Caco-2 (cell line): ENCODE measurements around the gene CLDN9. TPM values are rescaled to one million over a fixed set of nuclear protein-coding genes. Genes with fewer than 3 reads are reported as not detected.

ENCODE experiments used
- BruUV-seq: library from RNA; stranded (reverse); fragments of 400-500 nt; replicated peaks from 2 replicates; lab custom pipeline; 2021; lab: Mats Ljungman, UMichigan
- CTCF ChIA-PET: fragments of 300-600 bp; sonication (Branson Sonifier 250); formaldehyde crosslinking; loops from one replicate; lab custom pipeline; 2022; ENCODE audit warnings: antibody characterized with exemption; lab: Charles Lee
- POLR2A ChIA-PET: fragments of 300-600 bp; sonication (Branson Sonifier 250); formaldehyde crosslinking; loops from one replicate; lab custom pipeline; 2022; ENCODE audit warnings: antibody characterized with exemption; lab: Charles Lee
- DNase-seq, 2 experiments: peaks; one replicate each; pipeline versions ENCODE4 v3.0.0 to v3.0.0-alpha.2; 2020 to 2022
- H3K27me3 ChIP-seq: replicated peaks from 2 replicates; pipeline ENCODE4 v1.6.0; 2011; ENCODE audit warnings: low read length; ENCODE audit not compliant: control insufficient read depth, insufficient read depth
- H3K36me3 ChIP-seq: 2 replicates; pipeline ENCODE4 v1.5.1; 2011; ENCODE audit warnings: low read length; ENCODE audit not compliant: control insufficient read depth, insufficient read depth
- H3K4me1 ChIP-seq: fragments of 250-450 bp; sonication (Bioruptor Pico); 2 replicates; pipeline ENCODE4 v1.5.1; 2020; ENCODE audit warnings: mild to moderate bottlenecking
- H3K4me3 ChIP-seq: 2 replicates; pipeline ENCODE4 v1.5.1; 2011; ENCODE audit warnings: low read depth, mild to moderate bottlenecking, control low read depth, low read length
- H3K9me3 ChIP-seq: fragments of 250-450 bp; sonication (Bioruptor Pico); 2 replicates; pipeline ENCODE4 v1.5.1; 2020; ENCODE audit warnings: mild to moderate bottlenecking, moderate library complexity
- H3K27ac Mint-ChIP-seq: one replicate; pipeline ENCODE4 v1.8.0; 2022; ENCODE audit warnings: mixed read lengths; ENCODE audit not compliant: unreplicated experiment
- H3K27me3 Mint-ChIP-seq: one replicate; pipeline ENCODE4 v1.8.0; 2022; ENCODE audit warnings: mixed read lengths; ENCODE audit not compliant: insufficient read depth, unreplicated experiment
- H3K36me3 Mint-ChIP-seq: one replicate; pipeline ENCODE4 v1.8.0; 2022; ENCODE audit warnings: mild to moderate bottlenecking, mixed read lengths; ENCODE audit not compliant: insufficient read depth, unreplicated experiment
- H3K4me1 Mint-ChIP-seq: one replicate; pipeline ENCODE4 v1.8.0; 2022; ENCODE audit warnings: low read depth, mixed read lengths; ENCODE audit not compliant: unreplicated experiment
- H3K4me3 Mint-ChIP-seq: one replicate; pipeline ENCODE4 v1.8.0; 2022; ENCODE audit warnings: mild to moderate bottlenecking, moderate library complexity, mixed read lengths; ENCODE audit not compliant: unreplicated experiment
- H3K9me3 Mint-ChIP-seq: one replicate; pipeline ENCODE4 v1.8.0; 2022; ENCODE audit warnings: mixed read lengths; ENCODE audit not compliant: unreplicated experiment
- intact Hi-C: fragments of 100-400 bp; cut with micrococcal nuclease; formaldehyde crosslinking; loops from one replicate; pipeline ENCODE4 v1.10.0; 2022; ENCODE audit not compliant: unreplicated experiment
- total RNA-seq: library from RNA; stranded (reverse); gene quantifications from 2 replicates; pipeline ENCODE4 v1.2.3, GENCODE V29; 2022
- TF ChIP-seq, protein P1 (sequence below), 2 experiments: fragments of 200-600 bp in 1 of 2; IDR thresholded peaks; 1 replicate in 1 of 2; 2 replicates in 1 of 2; pipeline versions ENCODE4 v1.5.1 to v1.8.0; 2011 to 2022; ENCODE audit warnings: antibody characterized with exemption in 1 of 2, control low read depth in 1 of 2, inconsistent platforms in 1 of 2, low read depth in 1 of 2, low read length in 1 of 2, mild to moderate bottlenecking in 1 of 2, moderate library complexity in 1 of 2; ENCODE audit not compliant: insufficient read depth in 1 of 2, severe bottlenecking in 1 of 2, unreplicated experiment in 1 of 2

Gene CLDN9
- total RNA-seq, 1 experiment from 2014 or later = 0.79 TPM

DNA sequence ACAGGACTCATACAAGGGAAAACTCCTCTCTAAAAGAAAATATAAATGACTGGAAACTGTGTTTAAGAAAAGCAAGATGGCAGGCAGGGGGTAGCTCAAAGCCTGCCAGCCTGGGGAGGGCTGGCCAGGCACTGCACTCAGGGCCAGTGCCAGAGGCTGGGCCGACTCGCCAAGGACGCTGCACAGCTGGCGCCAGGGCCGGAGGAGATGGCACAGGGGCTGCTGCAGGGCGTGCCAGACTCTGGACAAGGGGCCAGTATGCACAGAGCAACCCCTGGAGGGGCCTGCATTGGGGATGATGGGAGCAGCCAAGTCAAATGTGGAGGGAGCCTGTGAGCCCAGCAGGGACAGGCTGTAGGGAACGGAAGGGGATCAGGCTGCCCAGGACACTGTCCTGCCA, 36.5 kb upstream of the CLDN9 start:
- TF ChIP-seq, protein P1, sequence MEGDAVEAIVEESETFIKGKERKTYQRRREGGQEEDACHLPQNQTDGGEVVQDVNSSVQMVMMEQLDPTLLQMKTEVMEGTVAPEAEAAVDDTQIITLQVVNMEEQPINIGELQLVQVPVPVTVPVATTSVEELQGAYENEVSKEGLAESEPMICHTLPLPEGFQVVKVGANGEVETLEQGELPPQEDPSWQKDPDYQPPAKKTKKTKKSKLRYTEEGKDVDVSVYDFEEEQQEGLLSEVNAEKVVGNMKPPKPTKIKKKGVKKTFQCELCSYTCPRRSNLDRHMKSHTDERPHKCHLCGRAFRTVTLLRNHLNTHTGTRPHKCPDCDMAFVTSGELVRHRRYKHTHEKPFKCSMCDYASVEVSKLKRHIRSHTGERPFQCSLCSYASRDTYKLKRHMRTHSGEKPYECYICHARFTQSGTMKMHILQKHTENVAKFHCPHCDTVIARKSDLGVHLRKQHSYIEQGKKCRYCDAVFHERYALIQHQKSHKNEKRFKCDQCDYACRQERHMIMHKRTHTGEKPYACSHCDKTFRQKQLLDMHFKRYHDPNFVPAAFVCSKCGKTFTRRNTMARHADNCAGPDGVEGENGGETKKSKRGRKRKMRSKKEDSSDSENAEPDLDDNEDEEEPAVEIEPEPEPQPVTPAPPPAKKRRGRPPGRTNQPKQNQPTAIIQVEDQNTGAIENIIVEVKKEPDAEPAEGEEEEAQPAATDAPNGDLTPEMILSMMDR (IDR thresholded peaks at IDR 0.05; ENCODE audit: insufficient read depth in 1 of 2, low read depth in 1 of 2, low read length in 1 of 2, severe bottlenecking in 1 of 2, unreplicated experiment in 1 of 2) = no peak
- H3K4me1 ChIP-seq = peaks cover 8% of the 10 kb centered on the region
- H3K27me3 Mint-ChIP-seq = no peaks in the 10 kb centered on the region
- no peaks in the 10 kb centered on the region for H3K9me3 Mint-ChIP-seq
- no peak for DNase-seq
- H3K9me3 ChIP-seq = no peaks in the 10 kb centered on the region
- BruUV-seq = no TSS peak
- peaks cover 42% of the 10 kb centered on the region for H3K36me3 Mint-ChIP-seq
- H3K4me1 Mint-ChIP-seq = no peaks in the 10 kb centered on the region
- CTCF ChIA-PET = no interaction called here
- H3K4me3 Mint-ChIP-seq = no peak overlapping the region
- H3K27ac Mint-ChIP-seq = no peak overlapping the region
- POLR2A ChIA-PET = no interaction called here
- intact Hi-C loops = no loop called here
- no peaks in the 10 kb centered on the region; the same call in 1 of the 2 replicates for H3K36me3 ChIP-seq
- H3K27me3 ChIP-seq = no peaks in the 10 kb centered on the region
- H3K4me3 ChIP-seq = no peak overlapping the region

DNA sequence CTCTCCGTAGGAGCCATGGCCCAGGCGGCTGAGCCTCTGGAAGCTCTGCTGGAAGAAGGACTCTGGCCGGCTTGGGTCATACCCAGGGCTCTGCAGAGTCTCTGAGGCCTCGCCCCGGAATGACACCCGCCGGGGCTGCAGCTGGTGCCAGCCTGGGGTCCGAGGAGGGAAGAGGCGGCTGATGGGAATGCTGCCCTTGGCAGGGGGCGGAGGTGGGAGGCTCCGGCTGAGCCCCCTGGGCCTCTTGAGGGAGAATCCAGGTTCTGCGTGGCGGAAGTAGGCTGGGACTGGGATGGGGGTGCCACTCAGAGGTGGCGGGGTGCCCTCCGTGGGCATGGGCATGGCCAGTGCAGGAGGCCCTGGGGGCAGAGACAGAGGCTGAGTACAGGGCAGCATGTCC, 36.0 kb upstream of the CLDN9 start:
- Mint-ChIP-seq H3K9me3 (no peaks in the 10 kb centered on the region), H3K4me1 (no peaks in the 10 kb centered on the region), H3K4me3 (no peak overlapping the region), H3K27me3 (no peaks in the 10 kb centered on the region), H3K27ac (no peak overlapping the region), H3K36me3 (peaks cover 39% of the 10 kb centered on the region)
- Histone ChIP-seq H3K27me3 (no peaks in the 10 kb centered on the region), H3K4me1 (peaks cover 11% of the 10 kb centered on the region), H3K36me3 (no peaks in the 10 kb centered on the region; the same call in 1 of the 2 replicates), H3K4me3 (no peak overlapping the region), H3K9me3 (no peaks in the 10 kb centered on the region)
- ChIA-PET POLR2A (no interaction called here), CTCF (no interaction called here)
- no TSS peak for BruUV-seq
- intact Hi-C loops = no loop called here
- TF ChIP-seq, protein P1 (IDR thresholded peaks at IDR 0.05; ENCODE audit: insufficient read depth in 1 of 2, low read depth in 1 of 2, low read length in 1 of 2, severe bottlenecking in 1 of 2, unreplicated experiment in 1 of 2) = no peak
- no peak for DNase-seq

DNA sequence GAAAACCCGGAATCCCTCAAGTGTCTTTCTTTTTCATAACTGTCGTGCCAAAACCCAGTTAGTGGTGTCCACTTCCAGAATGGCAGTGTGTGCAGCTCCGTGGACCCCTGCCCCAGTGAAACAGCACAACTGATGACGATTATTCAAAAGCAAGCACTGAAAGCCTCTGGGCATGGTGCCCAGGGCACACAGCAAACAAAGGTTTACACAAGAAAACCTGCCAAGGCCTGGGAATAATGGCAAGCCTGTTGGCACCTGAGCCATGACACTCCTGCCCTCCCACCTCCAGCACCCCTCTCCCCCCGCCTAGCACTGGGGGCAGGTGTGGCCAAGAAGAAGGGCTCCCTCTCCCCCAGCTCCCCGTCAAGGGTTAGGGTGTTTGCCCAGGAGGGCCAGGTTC, 35.3 kb upstream of the CLDN9 start:
- no peak overlapping the region for H3K4me3 Mint-ChIP-seq
- no peaks in the 10 kb centered on the region; the same call in 1 of the 2 replicates for H3K36me3 ChIP-seq
- no peaks in the 10 kb centered on the region for H3K9me3 ChIP-seq
- H3K4me1 ChIP-seq = peaks cover 11% of the 10 kb centered on the region
- no peak overlapping the region for H3K4me3 ChIP-seq
- DNase-seq = no peak
- H3K9me3 Mint-ChIP-seq = no peaks in the 10 kb centered on the region
- BruUV-seq = no TSS peak
- CTCF ChIA-PET = interaction anchor here (0.7 kb wide), 1 partner anchor 20 kb away, joined by 3 read pairs; no protein-coding TSS in a partner anchor
- intact Hi-C loops = no loop called here
- no peaks in the 10 kb centered on the region for H3K27me3 ChIP-seq
- TF ChIP-seq, protein P1 (IDR thresholded peaks at IDR 0.05; ENCODE audit: insufficient read depth in 1 of 2, low read depth in 1 of 2, low read length in 1 of 2, severe bottlenecking in 1 of 2, unreplicated experiment in 1 of 2) = no peak
- no peaks in the 10 kb centered on the region for H3K27me3 Mint-ChIP-seq
- no peak overlapping the region for H3K27ac Mint-ChIP-seq
- no peaks in the 10 kb centered on the region for H3K4me1 Mint-ChIP-seq
- peaks cover 32% of the 10 kb centered on the region for H3K36me3 Mint-ChIP-seq
- POLR2A ChIA-PET = no interaction called here
